NCI-H82 treated with DMSO at 0.1 percent for 48 hours (cell line): ENCODE results near the gene GFI1B.
"Not testable (repeated sequence)": the region's sequence is repeated elsewhere in the genome, so short reads cannot be mapped to it uniquely, and the experiment has no call there.

Experiments used
- DNase-seq: peaks from one replicate; lab custom pipeline; 2025; ENCODE audit not compliant: unreplicated experiment; lab: John Stamatoyannopoulos, UW

GFI1B gene

GRCh38 chr9:132990781-132991180, 12.3 kb downstream of the GFI1B start:
- DNase-seq, result no peak

- no peak for DNase-seq
Measured at GRCh38 chr9:132991351-132992300, 13.1 kb downstream of the GFI1B start.

GRCh38 chr9:132993511-132993939, 15.0 kb downstream of the GFI1B start:
- no peak for DNase-seq

- no peak for DNase-seq
Measured at GRCh38 chr9:132994410-132995120, 16.1 kb downstream of the GFI1B start.

GRCh38 chr9:132995121-132995420, 16.6 kb downstream of the GFI1B start:
- DNase-seq, result no peak

- no peak for DNase-seq
Measured at GRCh38 chr9:132995879-132996278, 17.4 kb downstream of the GFI1B start.

GRCh38 chr9:132996526-132996925, 18.0 kb downstream of the GFI1B start:
- no peak for DNase-seq

GRCh38 chr9:132997591-132997990, 19.1 kb downstream of the GFI1B start:
- DNase-seq, result no peak

GRCh38 chr9:132998221-132998620, 19.7 kb downstream of the GFI1B start:
- not testable (repeated sequence) for DNase-seq

GRCh38 chr9:132998831-132999635, 20.5 kb downstream of the GFI1B start:
- no peak for DNase-seq

GRCh38 chr9:133002147-133003070, 23.9 kb downstream of the GFI1B start:
- DNase-seq, result no peak

GRCh38 chr9:133003071-133003461, 24.6 kb downstream of the GFI1B start:
- DNase-seq, result no peak

GRCh38 chr9:133003671-133004090, 25.2 kb downstream of the GFI1B start:
- no peak for DNase-seq

- no peak for DNase-seq
Measured at GRCh38 chr9:133004091-133004998, 25.9 kb downstream of the GFI1B start.

GRCh38 chr9:133004999-133005760, 26.7 kb downstream of the GFI1B start:
- no peak for DNase-seq

GRCh38 chr9:133005957-133006356, 27.5 kb downstream of the GFI1B start:
- DNase-seq, result no peak

- no peak for DNase-seq
Measured at GRCh38 chr9:133006731-133007352, 28.3 kb downstream of the GFI1B start.

- DNase-seq, result no peak
Measured at GRCh38 chr9:133008406-133008805, 29.9 kb downstream of the GFI1B start.
